Measurements from ENCODE around the gene BGLAP. TPM values are rescaled to one million over a fixed set of nuclear protein-coding genes. Genes with fewer than 3 reads are reported as not detected.

The BGLAP gene
- total and polyA plus RNA-seq, 2 experiments from 2014 or later: 0.51 to 1.8 TPM

GRCh38 chr1:156257711-156258110 is 15.7 kb downstream of the BGLAP start:
- Histone ChIP-seq H3K36me3 (peaks cover 59% of the 10 kb centered on the region), H3K27me3 (no peaks in the 10 kb centered on the region), H3K9me3 (ENCODE audit: low read depth) (no peaks in the 10 kb centered on the region), H3K4me1 (ENCODE audit: low read depth) (no peaks in the 10 kb centered on the region), H3K4me3 (no peak overlapping the region), H3K27ac (no peak overlapping the region)
- no peak for DNase-seq (ENCODE audit: low read depth in 1 of 2, low spot score in 1 of 2)
- no peak for TF ChIP-seq CTCF (IDR thresholded peaks at IDR 0.05; ENCODE audit: low read depth, low read length)

- Histone ChIP-seq H3K27me3 (no peaks in the 10 kb centered on the region), H3K4me1 (ENCODE audit: low read depth) (no peaks in the 10 kb centered on the region), H3K27ac (no peak overlapping the region), H3K36me3 (peaks cover 56% of the 10 kb centered on the region), H3K4me3 (no peak overlapping the region), H3K9me3 (ENCODE audit: low read depth) (no peaks in the 10 kb centered on the region)
- TF ChIP-seq CTCF (IDR thresholded peaks at IDR 0.05; ENCODE audit: low read depth, low read length): no peak
- no peak for DNase-seq (ENCODE audit: low read depth in 1 of 2, low spot score in 1 of 2)
Measured at GRCh38 chr1:156258859-156259258, 16.9 kb downstream of the BGLAP start.

- no peaks in the 10 kb centered on the region for H3K27me3 ChIP-seq
- peaks cover 63% of the 10 kb centered on the region for H3K36me3 ChIP-seq
- H3K27ac ChIP-seq: no peak overlapping the region
- H3K4me1 ChIP-seq (ENCODE audit: low read depth): no peaks in the 10 kb centered on the region
- no peaks in the 10 kb centered on the region for H3K9me3 ChIP-seq (ENCODE audit: low read depth)
- TF ChIP-seq CTCF (IDR thresholded peaks at IDR 0.05; ENCODE audit: low read depth, low read length): peak; percentile 23
- no peak overlapping the region for H3K4me3 ChIP-seq
- peak in 1 of 2 donors; percentile 36 for DNase-seq (ENCODE audit: low read depth in 1 of 2, low spot score in 1 of 2)
Measured at GRCh38 chr1:156259805-156260204, 17.8 kb downstream of the BGLAP start.

GRCh38 chr1:156260896-156261295 is 18.9 kb downstream of the BGLAP start:
- H3K9me3 ChIP-seq (ENCODE audit: low read depth): no peaks in the 10 kb centered on the region
- no peak for DNase-seq (ENCODE audit: low read depth in 1 of 2, low spot score in 1 of 2)
- peaks cover 70% of the 10 kb centered on the region for H3K36me3 ChIP-seq
- H3K4me1 ChIP-seq (ENCODE audit: low read depth): no peaks in the 10 kb centered on the region
- no peak overlapping the region for H3K4me3 ChIP-seq
- no peak for TF ChIP-seq CTCF (IDR thresholded peaks at IDR 0.05; ENCODE audit: low read depth, low read length)
- H3K27me3 ChIP-seq: no peaks in the 10 kb centered on the region
- H3K27ac ChIP-seq: no peak overlapping the region

GRCh38 chr1:156262461-156263287 is 20.7 kb downstream of the BGLAP start:
- no peaks in the 10 kb centered on the region for H3K9me3 ChIP-seq (ENCODE audit: low read depth)
- H3K27me3 ChIP-seq: no peaks in the 10 kb centered on the region
- H3K4me1 ChIP-seq (ENCODE audit: low read depth): no peaks in the 10 kb centered on the region
- no peak overlapping the region for H3K27ac ChIP-seq
- H3K4me3 ChIP-seq: no peak overlapping the region
- peaks cover 71% of the 10 kb centered on the region for H3K36me3 ChIP-seq
- no peak for TF ChIP-seq CTCF (IDR thresholded peaks at IDR 0.05; ENCODE audit: low read depth, low read length)
- DNase-seq (ENCODE audit: low read depth in 1 of 2, low spot score in 1 of 2): peak in 1 of 2 donors; percentile 63

Measured in cardiac muscle cell (in vitro differentiated cells and primary cell).